Cortex of kidney (tissue), 1 donor: ENCODE measurements around the gene SAMD8.

Experiments
- DNase-seq: peaks from one replicate; lab custom pipeline; 2025; lab: John Stamatoyannopoulos, UW

Gene SAMD8

GRCh38 chr10:75223507-75223906 lies 112.1 kb downstream of the SAMD8 start:
- no peak for DNase-seq

- no peak for DNase-seq
Measured at GRCh38 chr10:75226095-75226494, 114.6 kb downstream of the SAMD8 start.

DNA sequence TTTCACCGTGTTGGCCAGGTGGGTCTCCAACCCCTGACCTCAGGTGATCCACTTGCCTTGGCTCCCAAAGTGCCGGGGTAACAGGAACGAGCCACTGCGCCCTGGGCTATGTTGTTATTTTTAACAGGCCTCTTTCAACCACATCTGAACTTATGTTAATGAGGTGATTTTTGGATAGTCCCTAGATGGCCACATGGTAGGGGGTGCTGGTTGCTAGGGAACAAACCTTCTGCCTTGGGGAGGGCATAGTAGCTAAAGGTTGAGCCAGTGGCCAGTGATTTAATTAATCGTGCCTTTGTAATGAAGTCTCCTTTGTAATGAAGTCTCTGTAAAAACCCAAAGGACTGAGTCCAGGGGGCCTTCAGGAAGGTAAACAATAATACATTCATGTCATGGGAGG lies 115.2 kb downstream of the SAMD8 start:
- DNase-seq = no peak

DNA sequence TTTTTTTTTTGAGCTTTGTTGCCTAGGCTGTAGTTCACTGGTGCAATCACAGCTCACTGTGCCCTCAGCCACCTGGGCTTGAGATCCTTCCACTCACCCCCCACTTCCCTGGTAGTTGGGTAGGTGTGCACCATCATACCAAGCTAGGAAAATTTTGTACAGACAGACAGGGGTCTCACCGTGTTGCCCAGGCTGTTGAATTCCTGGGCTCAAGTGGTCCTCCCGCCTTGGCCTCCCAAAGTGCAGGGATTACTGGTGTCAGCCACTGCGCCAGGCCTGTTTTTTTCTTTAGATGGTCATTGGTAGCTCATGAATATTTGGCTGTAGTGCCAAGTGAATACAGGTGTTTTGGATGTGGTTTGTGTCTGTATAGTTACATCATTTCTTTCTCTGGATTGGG lies 116.8 kb downstream of the SAMD8 start:
- no peak for DNase-seq

- DNase-seq = no peak
Measured at GRCh38 chr10:75228834-75229233, 117.4 kb downstream of the SAMD8 start.

DNA sequence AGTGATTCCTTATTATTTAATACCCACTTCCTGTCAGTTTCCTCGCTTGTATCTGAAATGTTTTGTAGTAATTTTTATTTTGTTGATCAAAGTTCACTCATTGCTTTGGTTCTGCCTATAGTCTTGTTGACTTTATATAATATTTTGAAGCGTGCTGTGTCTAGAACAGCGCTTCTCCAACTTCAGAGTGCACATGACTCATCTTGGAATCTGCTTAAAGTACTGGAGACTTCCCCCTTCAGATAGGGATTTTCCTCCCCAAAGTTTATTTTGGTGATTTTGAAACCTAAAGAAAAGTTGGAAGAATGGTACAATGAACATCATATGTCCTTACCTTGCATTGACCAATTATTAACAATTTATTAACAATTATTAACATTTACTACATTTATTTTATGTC lies 118.5 kb downstream of the SAMD8 start:
- DNase-seq = no peak

DNA sequence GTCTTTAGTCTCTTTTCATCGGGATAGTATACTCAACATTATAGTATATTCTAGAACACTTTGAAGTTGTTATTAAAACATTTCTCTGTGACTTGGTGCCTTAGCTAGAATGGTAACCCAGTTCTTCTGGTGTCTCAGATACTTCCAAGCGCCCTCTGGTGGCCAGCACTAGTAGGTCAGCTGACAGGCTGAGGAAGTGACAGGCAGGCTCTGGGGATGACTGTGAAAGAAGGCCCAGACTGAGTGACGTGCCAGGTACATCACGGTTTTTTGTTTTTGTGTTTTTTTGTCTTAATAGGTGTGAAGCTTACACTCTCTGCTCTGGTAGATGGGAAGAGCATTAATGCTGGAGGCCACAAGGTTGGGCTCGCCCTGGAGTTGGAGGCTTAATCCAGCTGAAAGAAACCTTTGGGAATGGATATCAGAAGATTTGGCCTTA lies 119.2 kb downstream of the SAMD8 start:
- no peak for DNase-seq
